ENCODE data around the gene CIB4.

GRCh38 chr2:26687328-26687727 lies 46.2 kb upstream of the CIB4 start:
- no peak for TF ChIP-seq GATA3 (IDR thresholded peaks at IDR 0.05; ENCODE audit: low read depth, low read length)
- no peak for TF ChIP-seq GATA2 (IDR thresholded peaks at IDR 0.05; ENCODE audit: low read depth, low read length)
